ENCODE data around the gene DYSF.

- TF ChIP-seq CTCF (IDR thresholded peaks at IDR 0.05) (no peak), POLR2A (IDR thresholded peaks at IDR 0.05) (no peak)
These were observed 105.9 kb downstream of the DYSF start for GRCh38 chr2:71559080-71559827.

Measured in esophagus squamous epithelium (tissue), 4 donors.